WTC11 (cell line): ENCODE measurements around the gene SEL1L3. TPM values are rescaled to one million over a fixed set of nuclear protein-coding genes. Genes with fewer than 3 reads are reported as not detected.

Source experiments
- ATAC-seq: fragments of 200-7000 bp; cut with Tn5 transposase; 2 replicates; pipeline ENCODE4 v1.10.0; 2021; ENCODE audit warnings: mild to moderate bottlenecking, moderate library complexity
- CTCF ChIA-PET: fragments of 300-600 bp; sonication (Branson Sonifier 250); formaldehyde crosslinking; loops from one replicate; lab custom pipeline; 2021; ENCODE audit warnings: antibody characterized with exemption; lab: Charles Lee
- POLR2A ChIA-PET: fragments of 350-600 bp; sonication (Branson Sonifier 250); formaldehyde crosslinking; loops from one replicate; lab custom pipeline; 2021; ENCODE audit warnings: antibody characterized with exemption; lab: Charles Lee
- DNase-seq: peaks from one replicate; pipeline ENCODE4 v3.0.0; 2021; ENCODE audit warnings: low spot score
- H3K27ac Mint-ChIP-seq: 2 replicates; pipeline ENCODE4 v1.8.0; 2021; ENCODE audit warnings: mixed read lengths
- H3K27me3 Mint-ChIP-seq: 2 replicates; pipeline ENCODE4 v1.8.0; 2021; ENCODE audit warnings: low read depth, mild to moderate bottlenecking, moderate library complexity, mixed read lengths
- H3K36me3 Mint-ChIP-seq: 2 replicates; pipeline ENCODE4 v1.8.0; 2021; ENCODE audit warnings: mixed read lengths
- H3K4me1 Mint-ChIP-seq: 2 replicates; pipeline ENCODE4 v1.8.0; 2022; ENCODE audit warnings: mixed read lengths
- H3K4me3 Mint-ChIP-seq: 2 replicates; pipeline ENCODE4 v1.8.0; 2021; ENCODE audit warnings: mild to moderate bottlenecking, moderate library complexity, mixed read lengths
- H3K9me3 Mint-ChIP-seq: 2 replicates; pipeline ENCODE4 v1.8.0; 2021; ENCODE audit warnings: mixed read lengths
- ETV6 ChIP-seq: sonication (generic); formaldehyde crosslinking; IDR thresholded peaks from 2 replicates; pipeline ENCODE4 v1.8.1; 2022; ENCODE audit warnings: mild to moderate bottlenecking, missing genetic modification reagents
- FOXJ3 ChIP-seq: sonication (generic); formaldehyde crosslinking; IDR thresholded peaks from 2 replicates; pipeline ENCODE4 v1.9.0; 2021; ENCODE audit warnings: missing genetic modification reagents, mild to moderate bottlenecking, borderline replicate concordance
- HMGA2 ChIP-seq: fragments of 250-450 bp; sonication (Bioruptor Pico); IDR thresholded peaks from 2 replicates; pipeline ENCODE4 v1.4.0; 2021; ENCODE audit warnings: mild to moderate bottlenecking, moderate library complexity
- IRF2 ChIP-seq: sonication (generic); formaldehyde crosslinking; IDR thresholded peaks from 2 replicates; pipeline ENCODE4 v1.8.0; 2022; ENCODE audit warnings: low read depth, missing genetic modification reagents, borderline replicate concordance
- SMAD4 ChIP-seq: sonication (generic); formaldehyde crosslinking; IDR thresholded peaks from 2 replicates; pipeline ENCODE4 v1.8.0; 2022; ENCODE audit warnings: mild to moderate bottlenecking, missing genetic modification reagents
- SP1 ChIP-seq: sonication (generic); formaldehyde crosslinking; conservative IDR thresholded peaks from 2 replicates; pipeline ENCODE4 v1.8.1; 2022; ENCODE audit warnings: missing genetic modification reagents
- TEAD4 ChIP-seq: sonication (generic); formaldehyde crosslinking; IDR thresholded peaks from 2 replicates; pipeline ENCODE4 v1.8.0; 2022; ENCODE audit warnings: mild to moderate bottlenecking, missing genetic modification reagents
- TP53 ChIP-seq: sonication (generic); formaldehyde crosslinking; IDR thresholded peaks from 2 replicates; pipeline ENCODE4 v1.8.1; 2023; ENCODE audit warnings: mild to moderate bottlenecking, missing genetic modification reagents
- ZNF219 ChIP-seq: sonication (generic); formaldehyde crosslinking; IDR thresholded peaks from 2 replicates; pipeline ENCODE4 v1.8.0; 2023; ENCODE audit warnings: missing genetic modification reagents, mild to moderate bottlenecking, borderline replicate concordance
- ZNF263 ChIP-seq: sonication (generic); formaldehyde crosslinking; IDR thresholded peaks from 2 replicates; pipeline ENCODE4 v1.8.1; 2022; ENCODE audit warnings: low read depth, mild to moderate bottlenecking, moderate library complexity, missing genetic modification reagents
- ZNF317 ChIP-seq: sonication (generic); formaldehyde crosslinking; IDR thresholded peaks from 2 replicates; pipeline ENCODE4 v1.8.1; 2023; ENCODE audit warnings: low read depth, mild to moderate bottlenecking, moderate library complexity, missing genetic modification reagents, borderline replicate concordance
- ZNF416 ChIP-seq: fragments of 250-450 bp; sonication (Bioruptor Pico); IDR thresholded peaks from 2 replicates; pipeline ENCODE4 v1.9.0; 2021; ENCODE audit warnings: mild to moderate bottlenecking, inconsistent platforms
- total RNA-seq: library from RNA; stranded (reverse); gene quantifications from 3 replicates; pipeline ENCODE4 v1.2.3, GENCODE V29; 2021
- TF ChIP-seq, protein P1 (sequence below): fragments of 250-450 bp; sonication (Bioruptor Pico); IDR thresholded peaks from 2 replicates; pipeline ENCODE4 v1.8.0; 2021; ENCODE audit warnings: mild to moderate bottlenecking
- TF ChIP-seq, protein P2 (sequence below): sonication (generic); formaldehyde crosslinking; IDR thresholded peaks from 2 replicates; pipeline ENCODE4 v1.8.1; 2023; ENCODE audit warnings: mild to moderate bottlenecking, missing genetic modification reagents, moderate library complexity
- TF ChIP-seq, protein P3 (sequence below): sonication (generic); formaldehyde crosslinking; IDR thresholded peaks from 2 replicates; pipeline ENCODE4 v1.8.1; 2023; ENCODE audit warnings: mild to moderate bottlenecking, missing genetic modification reagents, moderate library complexity
- TF ChIP-seq, protein P4 (sequence below): fragments of 250-450 bp; sonication (Bioruptor Pico); conservative IDR thresholded peaks from 2 replicates; pipeline ENCODE4 v1.9.0; 2021; ENCODE audit warnings: mild to moderate bottlenecking
- TF ChIP-seq, protein P5 (sequence below): sonication (generic); formaldehyde crosslinking; IDR thresholded peaks from 2 replicates; pipeline ENCODE4 v1.8.0; 2022; ENCODE audit warnings: mild to moderate bottlenecking, missing genetic modification reagents
- TF ChIP-seq, protein P6 (sequence below): sonication (generic); formaldehyde crosslinking; conservative IDR thresholded peaks from 2 replicates; pipeline ENCODE4 v1.8.1; 2023; ENCODE audit warnings: mild to moderate bottlenecking, low read depth, missing genetic modification reagents, moderate library complexity
- TF ChIP-seq, protein P7 (sequence below): sonication (generic); formaldehyde crosslinking; IDR thresholded peaks from 2 replicates; pipeline ENCODE4 v1.8.0; 2023; ENCODE audit warnings: missing genetic modification reagents

Gene SEL1L3
- total RNA-seq, 1 experiment from 2014 or later = 31.5 TPM

DNA sequence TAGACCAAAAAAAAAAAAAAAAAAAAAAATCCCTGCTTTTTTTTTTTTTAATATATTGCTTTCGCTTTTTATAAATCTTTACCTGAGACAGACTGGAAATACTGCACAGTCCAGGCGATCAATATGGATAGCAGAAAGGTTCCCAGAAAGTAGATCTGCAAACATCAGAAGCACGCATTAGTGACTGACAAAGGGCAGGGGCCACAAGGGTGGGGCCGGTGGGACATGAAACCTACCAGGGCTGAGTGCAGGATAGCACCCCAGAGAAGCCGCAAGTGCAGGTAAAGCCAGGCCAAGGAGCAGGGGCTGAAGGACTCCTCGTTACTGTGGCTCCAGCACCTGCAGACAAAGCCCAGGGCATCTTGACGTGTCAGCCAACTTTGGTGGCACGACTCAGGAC, 105.3 kb downstream of the SEL1L3 start (continued):
- TF ChIP-seq ZNF317 (no peak), SP1 (CRISPR knock-in tag) (no peak), ZNF416 (no peak), TEAD4 (CRISPR knock-in tag) (no peak), FOXJ3 (no peak), HMGA2 (no peak), ETV6 (no peak), ZNF219 (CRISPR knock-in tag) (no peak), IRF2 (no peak)
- TF ChIP-seq, protein P1, sequence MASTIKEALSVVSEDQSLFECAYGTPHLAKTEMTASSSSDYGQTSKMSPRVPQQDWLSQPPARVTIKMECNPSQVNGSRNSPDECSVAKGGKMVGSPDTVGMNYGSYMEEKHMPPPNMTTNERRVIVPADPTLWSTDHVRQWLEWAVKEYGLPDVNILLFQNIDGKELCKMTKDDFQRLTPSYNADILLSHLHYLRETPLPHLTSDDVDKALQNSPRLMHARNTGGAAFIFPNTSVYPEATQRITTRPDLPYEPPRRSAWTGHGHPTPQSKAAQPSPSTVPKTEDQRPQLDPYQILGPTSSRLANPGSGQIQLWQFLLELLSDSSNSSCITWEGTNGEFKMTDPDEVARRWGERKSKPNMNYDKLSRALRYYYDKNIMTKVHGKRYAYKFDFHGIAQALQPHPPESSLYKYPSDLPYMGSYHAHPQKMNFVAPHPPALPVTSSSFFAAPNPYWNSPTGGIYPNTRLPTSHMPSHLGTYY (CRISPR knock-in tag) = no peak
- TF ChIP-seq, protein P2, sequence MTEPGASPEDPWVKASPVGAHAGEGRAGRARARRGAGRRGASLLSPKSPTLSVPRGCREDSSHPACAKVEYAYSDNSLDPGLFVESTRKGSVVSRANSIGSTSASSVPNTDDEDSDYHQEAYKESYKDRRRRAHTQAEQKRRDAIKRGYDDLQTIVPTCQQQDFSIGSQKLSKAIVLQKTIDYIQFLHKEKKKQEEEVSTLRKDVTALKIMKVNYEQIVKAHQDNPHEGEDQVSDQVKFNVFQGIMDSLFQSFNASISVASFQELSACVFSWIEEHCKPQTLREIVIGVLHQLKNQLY (CRISPR knock-in tag) = no peak
- TF ChIP-seq, protein P3, sequence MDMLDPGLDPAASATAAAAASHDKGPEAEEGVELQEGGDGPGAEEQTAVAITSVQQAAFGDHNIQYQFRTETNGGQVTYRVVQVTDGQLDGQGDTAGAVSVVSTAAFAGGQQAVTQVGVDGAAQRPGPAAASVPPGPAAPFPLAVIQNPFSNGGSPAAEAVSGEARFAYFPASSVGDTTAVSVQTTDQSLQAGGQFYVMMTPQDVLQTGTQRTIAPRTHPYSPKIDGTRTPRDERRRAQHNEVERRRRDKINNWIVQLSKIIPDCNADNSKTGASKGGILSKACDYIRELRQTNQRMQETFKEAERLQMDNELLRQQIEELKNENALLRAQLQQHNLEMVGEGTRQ = no peak
- TF ChIP-seq, protein P4, sequence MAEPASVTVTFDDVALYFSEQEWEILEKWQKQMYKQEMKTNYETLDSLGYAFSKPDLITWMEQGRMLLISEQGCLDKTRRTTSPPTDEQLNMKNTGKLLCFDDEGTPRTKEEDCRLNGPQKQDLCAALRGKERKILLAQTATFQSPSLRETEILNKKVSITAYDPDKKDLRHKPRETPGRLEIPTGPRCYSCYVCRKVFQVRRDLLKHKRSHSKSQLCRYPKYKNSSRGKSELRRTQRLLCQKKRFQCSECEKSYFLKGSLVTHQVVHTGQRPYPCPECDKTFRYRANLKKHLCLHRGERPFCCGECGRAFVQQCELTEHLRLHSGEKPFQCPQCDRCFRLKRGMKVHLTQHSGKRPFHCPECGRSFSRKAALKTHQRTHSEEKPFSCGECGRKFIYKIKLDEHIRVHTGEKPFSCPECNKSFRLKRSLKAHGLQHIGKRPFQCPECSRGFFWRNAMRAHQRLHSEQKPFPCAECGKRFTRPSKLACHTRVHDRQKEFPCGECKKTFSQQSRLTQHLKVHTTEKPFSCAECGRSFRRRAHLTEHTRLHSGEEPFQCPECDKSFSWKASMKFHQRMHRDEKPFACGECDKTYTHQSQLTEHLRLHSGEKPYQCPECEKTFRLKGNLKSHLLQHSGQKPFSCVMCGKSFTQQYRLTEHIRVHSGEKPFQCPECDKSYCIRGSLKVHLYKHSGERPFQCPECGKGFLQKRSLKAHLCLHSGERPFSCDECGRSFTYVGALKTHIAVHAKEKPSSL (CRISPR knock-in tag) = no peak

DNA sequence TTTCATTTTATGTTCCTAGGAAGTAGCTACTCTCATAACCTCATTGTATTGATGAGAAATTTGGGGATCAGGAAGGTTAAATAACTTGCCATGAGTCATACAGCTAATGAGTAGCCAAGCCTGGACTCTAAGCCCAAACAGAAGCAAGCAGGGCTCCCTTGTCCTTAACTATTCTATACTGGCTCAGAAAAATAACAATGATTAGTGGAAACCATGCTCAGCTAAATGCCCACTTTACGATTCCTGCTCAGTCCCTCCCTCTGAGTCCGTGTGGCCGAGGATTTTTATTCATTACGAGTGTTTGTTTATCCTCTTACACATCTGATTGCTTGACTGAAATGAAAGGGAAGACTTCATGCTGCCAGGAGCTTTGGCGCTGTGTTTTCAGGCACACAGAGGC, 106.3 kb downstream of the SEL1L3 start:
- Mint-ChIP-seq H3K4me3 (no peak overlapping the region), H3K36me3 (peaks cover 27% of the 10 kb centered on the region), H3K27me3 (no peaks in the 10 kb centered on the region), H3K4me1 (no peaks in the 10 kb centered on the region)
- ATAC-seq = no peak
- no peak for DNase-seq
- no peak for TF ChIP-seq SMAD4 (CRISPR knock-in tag)
- TF ChIP-seq, protein P5, sequence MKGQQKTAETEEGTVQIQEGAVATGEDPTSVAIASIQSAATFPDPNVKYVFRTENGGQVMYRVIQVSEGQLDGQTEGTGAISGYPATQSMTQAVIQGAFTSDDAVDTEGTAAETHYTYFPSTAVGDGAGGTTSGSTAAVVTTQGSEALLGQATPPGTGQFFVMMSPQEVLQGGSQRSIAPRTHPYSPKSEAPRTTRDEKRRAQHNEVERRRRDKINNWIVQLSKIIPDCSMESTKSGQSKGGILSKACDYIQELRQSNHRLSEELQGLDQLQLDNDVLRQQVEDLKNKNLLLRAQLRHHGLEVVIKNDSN = no peak
- TF ChIP-seq, protein P1 (CRISPR knock-in tag) = no peak
- no peak for TF ChIP-seq TP53 (CRISPR knock-in tag)
- no peak for TF ChIP-seq ZNF263 (CRISPR knock-in tag)
- TF ChIP-seq, protein P6, sequence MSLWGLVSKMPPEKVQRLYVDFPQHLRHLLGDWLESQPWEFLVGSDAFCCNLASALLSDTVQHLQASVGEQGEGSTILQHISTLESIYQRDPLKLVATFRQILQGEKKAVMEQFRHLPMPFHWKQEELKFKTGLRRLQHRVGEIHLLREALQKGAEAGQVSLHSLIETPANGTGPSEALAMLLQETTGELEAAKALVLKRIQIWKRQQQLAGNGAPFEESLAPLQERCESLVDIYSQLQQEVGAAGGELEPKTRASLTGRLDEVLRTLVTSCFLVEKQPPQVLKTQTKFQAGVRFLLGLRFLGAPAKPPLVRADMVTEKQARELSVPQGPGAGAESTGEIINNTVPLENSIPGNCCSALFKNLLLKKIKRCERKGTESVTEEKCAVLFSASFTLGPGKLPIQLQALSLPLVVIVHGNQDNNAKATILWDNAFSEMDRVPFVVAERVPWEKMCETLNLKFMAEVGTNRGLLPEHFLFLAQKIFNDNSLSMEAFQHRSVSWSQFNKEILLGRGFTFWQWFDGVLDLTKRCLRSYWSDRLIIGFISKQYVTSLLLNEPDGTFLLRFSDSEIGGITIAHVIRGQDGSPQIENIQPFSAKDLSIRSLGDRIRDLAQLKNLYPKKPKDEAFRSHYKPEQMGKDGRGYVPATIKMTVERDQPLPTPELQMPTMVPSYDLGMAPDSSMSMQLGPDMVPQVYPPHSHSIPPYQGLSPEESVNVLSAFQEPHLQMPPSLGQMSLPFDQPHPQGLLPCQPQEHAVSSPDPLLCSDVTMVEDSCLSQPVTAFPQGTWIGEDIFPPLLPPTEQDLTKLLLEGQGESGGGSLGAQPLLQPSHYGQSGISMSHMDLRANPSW (CRISPR knock-in tag) = no peak
- TF ChIP-seq, protein P7, sequence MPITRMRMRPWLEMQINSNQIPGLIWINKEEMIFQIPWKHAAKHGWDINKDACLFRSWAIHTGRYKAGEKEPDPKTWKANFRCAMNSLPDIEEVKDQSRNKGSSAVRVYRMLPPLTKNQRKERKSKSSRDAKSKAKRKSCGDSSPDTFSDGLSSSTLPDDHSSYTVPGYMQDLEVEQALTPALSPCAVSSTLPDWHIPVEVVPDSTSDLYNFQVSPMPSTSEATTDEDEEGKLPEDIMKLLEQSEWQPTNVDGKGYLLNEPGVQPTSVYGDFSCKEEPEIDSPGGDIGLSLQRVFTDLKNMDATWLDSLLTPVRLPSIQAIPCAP (CRISPR knock-in tag) = no peak
- TF ChIP-seq FOXJ3 = no peak
- TF ChIP-seq, all 79 proteins: peak for 0
- ChIA-PET POLR2A (no interaction called here), CTCF (interaction anchor here (0.6 to 1.8 kb wide), 4 partner anchors 12 to 315 kb away, joined by 3 to 7 read pairs (median 3); no protein-coding TSS in a partner anchor)
- H3K9me3 Mint-ChIP-seq = peaks cover 8% of the 10 kb centered on the region
- no peak overlapping the region for H3K27ac Mint-ChIP-seq
